A673 (cell line): Measurements from ENCODE around the gene FAM177B.
"Not testable (repeated sequence)": the region's sequence is repeated elsewhere in the genome, so short reads cannot be mapped to it uniquely, and the experiment has no call there.

Experiments
- CTCF ChIP-seq: fragments of 300-800, 200-600 bp; sonication (generic); conservative IDR thresholded peaks from 2 replicates; pipeline ENCODE4 v1.5.1; 2017; ENCODE audit warnings: low read depth, mild to moderate bottlenecking, antibody characterized with exemption, low read length, moderate library complexity, mixed read lengths
- EZH2 ChIP-seq: fragments of 200-600 bp; sonication (generic); IDR thresholded peaks from 2 replicates; pipeline ENCODE4 v1.6.1; 2017; ENCODE audit warnings: borderline replicate concordance, low read depth, mild to moderate bottlenecking, mixed read lengths, antibody characterized with exemption, low read length; ENCODE audit not compliant: poor library complexity, severe bottlenecking

- TF ChIP-seq CTCF, EZH2: not testable (repeated sequence)
Measured at GRCh38 chr1:222762178-222762577, 25.2 kb downstream of the FAM177B start.
